Endothelial cell of hepatic sinusoid (primary cell): ENCODE data around the gene MGMT.

Experiments
- in situ Hi-C: cut with HindIII; loops from 2 replicates; pipeline ENCODE4 v1.10.0; 2017; ENCODE audit warnings: low sequenced_read_pairs

Gene MGMT

DNA sequence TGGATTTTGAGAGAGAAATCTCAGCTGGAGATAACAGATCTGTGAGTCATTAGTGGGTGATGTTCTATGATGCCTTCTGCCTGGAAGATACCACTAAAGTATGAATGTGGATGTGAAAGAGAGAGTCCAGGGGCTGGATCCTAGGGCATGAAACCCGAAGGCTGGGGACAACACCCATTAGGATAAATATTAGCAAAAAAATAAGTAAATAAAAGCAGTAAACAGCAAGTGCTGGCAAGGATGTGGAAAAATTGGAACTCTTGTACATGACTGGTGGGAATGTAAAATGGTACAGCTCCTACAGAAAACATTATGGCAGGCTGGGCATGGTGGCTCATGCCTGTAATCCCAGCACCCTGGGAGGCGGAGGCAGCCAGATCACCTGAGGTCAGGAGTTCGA is 16.6 kb upstream of the MGMT start:
- in situ Hi-C loops, result no loop called here

DNA sequence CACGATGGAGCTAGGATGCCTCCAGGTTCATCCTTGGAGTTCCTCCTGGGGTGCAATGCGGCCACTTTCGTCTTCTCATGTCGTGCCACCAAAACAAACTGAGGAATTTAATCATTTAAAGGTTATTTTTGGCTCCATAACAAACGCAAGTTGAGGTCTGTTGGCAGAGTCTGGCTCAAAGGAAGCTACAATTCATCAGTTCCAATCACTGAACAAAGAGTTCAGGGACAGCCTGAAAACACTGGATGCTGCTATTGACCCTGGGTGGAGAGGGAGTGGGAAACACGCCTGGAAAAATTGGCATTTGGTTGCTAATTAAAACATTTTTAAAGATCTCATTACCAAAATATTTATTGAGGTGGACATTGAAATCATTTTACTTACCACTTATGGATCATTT is 11.4 kb upstream of the MGMT start:
- in situ Hi-C loops, result no loop called here

DNA sequence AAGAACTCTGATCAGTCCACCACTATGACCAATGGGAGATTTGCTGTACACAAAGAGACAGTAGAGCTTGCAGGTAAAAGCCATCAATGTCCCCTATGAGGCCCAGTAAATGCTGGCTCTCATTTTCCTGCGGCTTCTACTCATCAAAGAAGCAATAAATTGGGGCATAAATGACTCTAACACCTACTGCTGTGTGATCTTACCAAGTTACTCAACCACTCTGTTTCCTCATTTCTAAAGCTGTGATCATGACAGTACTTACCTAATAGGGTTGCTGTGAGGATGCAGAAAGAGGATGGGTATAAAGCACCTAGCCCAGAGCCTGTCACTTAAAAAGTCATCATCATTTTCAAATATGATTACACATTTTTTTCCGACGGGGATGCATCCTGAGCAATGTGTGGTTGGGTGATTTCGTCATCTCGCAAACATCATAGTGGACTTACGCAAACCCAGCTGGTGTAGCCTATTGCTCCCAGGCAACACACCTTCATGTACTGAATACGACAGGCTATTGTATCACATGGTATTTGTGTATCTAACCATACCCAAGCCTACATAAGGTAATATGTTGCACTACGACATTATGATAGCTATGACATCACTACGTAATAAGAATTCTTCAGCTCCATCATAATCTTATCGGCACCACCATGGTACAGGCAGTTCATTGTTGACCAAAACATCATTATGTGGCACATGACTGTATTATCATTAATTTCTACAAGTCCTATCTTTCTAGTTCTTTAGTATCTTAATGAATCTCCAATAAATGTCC is 7.1 kb upstream of the MGMT start:
- in situ Hi-C loops, result no loop called here

DNA sequence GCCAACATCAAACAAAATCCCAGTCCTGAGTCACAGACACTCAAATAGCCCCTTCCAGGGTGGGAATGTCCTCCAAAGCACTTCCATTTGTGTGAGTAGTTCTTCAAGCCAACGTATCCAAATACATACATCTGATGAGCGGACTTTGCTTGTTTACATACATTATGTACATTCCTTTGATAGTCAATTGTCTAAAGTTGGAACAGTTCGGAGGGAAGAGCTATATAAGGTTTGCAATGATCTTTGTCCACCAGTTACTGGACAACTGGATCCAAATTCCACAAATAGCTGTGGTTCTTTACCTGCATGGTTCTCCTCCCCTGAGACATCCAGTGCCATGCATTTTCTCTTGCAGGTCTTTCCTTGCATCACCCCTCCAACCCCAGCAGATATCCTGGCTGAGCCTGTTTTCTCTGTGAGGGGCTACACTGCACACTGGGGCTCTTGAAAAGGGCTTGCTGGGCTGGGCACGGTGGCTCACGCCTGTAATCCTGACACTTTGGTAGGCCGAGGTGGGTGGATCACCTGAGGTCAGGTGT is 4.7 kb upstream of the MGMT start:
- in situ Hi-C loops, result no loop called here

DNA sequence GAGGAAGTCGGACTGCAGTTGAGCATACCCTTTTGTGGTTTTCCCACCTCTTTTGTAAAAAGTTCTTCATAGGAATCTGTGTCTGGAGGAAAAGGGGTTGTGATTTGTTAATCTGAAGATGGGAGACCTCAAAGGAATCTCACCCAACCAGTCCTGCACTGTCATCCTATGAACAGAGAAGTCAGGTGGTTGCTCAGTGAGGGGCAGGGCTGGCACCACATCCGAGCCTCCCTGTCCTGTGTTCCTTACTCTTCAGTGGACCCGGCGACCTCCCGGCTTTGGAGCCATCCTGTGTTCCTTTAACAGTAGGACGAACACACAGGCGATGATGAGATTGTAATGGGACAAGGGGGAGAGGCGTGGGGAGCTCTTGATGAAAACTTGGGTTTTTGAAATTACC is 2.8 kb upstream of the MGMT start:
- in situ Hi-C loops, result no loop called here

DNA sequence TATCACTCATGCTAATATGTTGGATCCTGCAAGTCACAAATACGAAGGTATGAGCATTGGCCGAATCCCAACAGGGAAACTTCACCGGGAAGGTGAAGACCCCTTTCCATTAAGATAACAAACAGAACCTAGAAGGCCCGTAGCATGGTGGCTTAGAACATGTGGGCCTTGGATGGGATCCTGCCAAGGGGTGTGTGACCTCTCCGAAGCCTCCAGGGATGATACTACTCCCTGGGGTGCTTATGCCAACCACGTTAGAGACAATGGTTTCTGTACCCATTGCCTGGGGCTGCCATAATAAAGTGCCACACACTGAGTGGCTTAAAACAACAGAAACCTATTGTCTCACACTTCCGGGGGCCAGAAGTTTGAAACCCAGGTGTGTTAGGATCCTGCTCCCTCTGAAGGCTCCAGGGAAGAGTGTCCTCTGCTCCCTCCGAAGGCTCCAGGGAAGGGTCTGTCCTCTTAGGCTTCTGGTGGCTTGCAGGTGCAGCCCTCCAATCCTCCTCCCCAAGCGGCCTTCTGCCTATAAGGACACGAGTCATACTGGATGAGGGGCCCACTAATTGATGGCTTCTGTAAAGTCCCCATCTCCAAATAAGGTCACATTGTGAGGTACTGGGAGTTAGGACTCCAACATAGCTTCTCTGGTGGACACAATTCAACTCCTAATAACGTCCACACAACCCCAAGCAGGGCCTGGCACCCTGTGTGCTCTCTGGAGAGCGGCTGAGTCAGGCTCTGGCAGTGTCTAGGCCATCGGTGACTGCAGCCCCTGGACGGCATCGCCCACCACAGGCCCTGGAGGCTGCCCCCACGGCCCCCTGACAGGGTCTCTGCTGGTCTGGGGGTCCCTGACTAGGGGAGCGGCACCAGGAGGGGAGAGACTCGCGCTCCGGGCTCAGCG is 992 bp upstream of the MGMT start:
- in situ Hi-C loops, result no loop called here

DNA sequence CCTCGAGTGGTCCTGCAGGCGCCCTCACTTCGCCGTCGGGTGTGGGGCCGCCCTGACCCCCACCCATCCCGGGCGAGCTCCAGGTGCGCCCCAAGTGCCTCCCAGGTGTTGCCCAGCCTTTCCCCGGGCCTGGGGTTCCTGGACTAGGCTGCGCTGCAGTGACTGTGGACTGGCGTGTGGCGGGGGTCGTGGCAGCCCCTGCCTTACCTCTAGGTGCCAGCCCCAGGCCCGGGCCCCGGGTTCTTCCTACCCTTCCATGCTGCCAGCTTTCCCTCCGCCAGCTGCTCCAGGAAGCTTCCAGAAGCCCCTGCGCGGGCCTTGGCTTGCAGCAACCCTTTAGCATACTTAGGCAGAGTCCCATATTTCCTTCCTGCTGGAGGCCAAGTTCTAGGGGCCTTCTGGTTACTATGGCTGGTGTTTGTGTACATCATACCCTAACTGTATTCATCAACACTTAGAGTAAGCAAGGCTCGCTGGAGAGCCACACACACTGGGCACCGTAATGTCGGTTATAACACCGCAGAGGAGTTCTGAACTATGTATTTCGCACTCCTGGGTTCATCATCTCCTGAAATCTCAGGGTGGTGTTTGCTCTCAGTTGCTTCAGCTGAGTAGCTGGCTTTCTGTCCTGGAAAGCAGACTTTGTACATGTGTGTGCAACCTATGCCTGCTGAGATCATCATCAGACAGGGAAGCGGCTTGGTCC is 471 bp downstream of the MGMT start:
- in situ Hi-C loops, result no loop called here

DNA sequence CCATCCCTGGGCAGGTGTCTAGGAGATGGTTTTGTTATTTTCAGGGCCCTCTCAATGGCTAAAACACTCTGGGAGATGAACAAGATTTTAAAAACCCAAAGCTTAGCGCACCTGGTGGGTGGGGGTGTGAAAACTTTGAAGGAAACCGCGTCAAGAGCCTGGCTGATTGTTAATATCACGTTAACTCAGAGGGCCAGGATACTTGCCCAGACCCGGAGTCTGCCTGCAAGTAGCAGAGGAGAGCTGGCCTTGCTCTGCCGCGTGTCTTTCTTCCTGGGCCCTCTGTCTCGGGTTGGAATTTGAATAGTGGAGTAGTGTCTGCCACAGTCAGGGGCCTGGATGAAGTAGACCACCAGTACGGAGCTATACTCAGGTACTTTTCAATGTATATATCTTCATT is 1.1 kb downstream of the MGMT start:
- in situ Hi-C loops, result no loop called here

DNA sequence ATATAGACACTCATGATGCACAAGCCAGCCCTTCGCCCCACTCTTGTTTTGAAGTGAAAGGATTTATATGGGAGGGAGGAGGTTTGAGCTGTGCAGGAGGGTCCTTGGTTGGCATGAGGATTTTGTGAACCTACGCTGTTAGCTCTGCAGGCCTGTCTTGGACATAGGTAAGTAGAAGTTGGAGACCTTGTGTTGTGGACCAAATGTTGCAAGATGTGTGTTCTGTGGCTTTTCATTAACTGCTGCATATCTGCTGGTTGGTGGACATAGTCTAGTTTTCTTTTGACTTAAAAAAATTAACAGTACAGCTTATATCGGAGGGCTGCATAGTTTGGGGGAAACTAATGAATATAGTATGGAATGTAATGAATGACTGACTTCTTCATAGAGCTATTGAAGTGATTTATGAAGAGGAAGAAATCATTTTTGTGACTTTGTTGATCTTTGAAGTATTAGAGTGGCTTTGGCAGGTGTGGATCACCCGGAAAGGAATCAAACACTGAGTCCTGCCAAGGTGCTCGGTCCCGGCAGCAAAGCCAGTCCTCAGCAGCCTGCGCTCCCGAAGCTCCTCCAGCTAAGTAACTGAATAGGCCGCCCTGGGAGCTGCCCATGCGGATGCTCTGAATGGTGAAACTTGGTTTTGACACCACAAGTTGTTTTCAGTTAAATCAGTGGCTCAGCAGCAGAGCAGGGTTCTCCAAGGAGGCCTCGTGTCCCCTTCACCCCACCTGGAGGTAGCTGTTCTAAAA is 3.2 kb downstream of the MGMT start:
- in situ Hi-C loops, result no loop called here

DNA sequence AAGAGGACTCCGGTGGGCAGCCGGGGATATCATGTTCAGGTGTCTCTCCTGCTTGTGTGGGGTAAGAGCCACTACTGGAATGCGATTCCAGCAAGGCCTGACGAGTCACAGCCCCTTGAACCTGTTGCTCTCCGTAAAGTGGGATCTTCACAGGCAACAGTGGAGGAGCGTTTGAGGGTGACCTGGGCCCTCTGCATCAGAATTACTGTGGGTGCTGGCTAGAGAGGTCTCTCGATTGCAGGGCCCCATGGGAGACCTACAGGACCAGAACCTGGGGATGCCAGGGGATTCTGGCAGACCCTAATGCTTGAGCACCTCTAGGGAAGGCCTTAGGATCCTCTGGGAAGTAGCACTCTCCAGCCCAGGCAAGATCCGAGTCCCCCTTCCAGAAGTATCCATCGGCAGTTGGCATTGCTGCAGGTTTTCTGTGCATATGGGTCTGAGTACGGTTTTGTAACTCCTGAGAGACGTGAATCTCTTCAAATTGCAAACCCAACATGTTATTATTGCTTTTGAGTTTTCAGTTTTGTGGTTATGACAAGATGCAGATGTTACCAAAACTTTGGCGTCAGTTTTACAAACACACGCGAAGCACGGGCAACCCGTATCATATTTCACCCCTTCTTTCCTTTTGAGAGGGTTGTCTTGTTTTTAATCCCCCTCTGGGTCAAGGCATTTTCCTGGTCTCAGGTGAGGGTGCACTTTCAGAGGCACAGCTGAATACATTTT is 4.6 kb downstream of the MGMT start:
- in situ Hi-C loops, result no loop called here

DNA sequence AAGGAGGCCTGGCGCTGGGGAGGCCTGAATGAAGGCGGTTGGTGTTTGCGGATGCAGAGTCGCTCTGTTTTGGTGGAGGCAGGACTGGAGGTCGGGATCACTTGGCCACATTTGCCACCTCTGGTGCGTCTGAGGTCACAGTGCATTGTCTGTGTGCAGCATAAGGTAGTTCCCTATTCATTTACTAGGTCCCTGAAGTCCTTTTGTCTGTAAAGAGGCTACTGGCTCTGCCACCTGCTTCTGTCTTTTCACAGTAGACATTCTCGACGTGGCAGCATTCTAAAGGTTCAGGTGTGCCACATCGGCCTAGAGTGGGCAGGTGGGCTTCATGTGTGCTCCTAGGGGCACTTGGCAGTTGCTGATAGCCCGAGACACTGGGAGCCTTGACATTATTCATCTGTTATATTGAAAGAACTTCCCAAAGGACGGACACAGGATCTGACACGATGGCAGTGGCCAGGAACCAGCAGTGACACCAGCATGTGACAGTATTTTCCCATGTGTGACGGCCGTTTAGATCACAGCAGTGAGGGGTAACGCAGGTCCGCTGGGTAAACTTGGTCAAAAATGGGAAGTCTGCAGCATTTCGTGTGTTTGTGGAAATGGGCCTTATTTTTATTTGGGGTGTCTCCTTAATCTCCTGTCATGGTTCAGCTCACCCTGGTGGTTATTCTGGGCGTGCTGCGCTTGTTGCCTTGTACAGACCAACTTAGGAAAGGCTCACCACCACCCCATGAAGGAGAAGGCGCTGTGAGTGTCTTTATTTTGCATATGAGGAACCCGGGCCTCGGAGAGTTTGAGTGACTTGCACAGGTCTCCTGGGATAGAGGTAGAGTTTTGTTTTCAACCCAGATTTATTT is 5.9 kb downstream of the MGMT start:
- in situ Hi-C loops, result no loop called here

DNA sequence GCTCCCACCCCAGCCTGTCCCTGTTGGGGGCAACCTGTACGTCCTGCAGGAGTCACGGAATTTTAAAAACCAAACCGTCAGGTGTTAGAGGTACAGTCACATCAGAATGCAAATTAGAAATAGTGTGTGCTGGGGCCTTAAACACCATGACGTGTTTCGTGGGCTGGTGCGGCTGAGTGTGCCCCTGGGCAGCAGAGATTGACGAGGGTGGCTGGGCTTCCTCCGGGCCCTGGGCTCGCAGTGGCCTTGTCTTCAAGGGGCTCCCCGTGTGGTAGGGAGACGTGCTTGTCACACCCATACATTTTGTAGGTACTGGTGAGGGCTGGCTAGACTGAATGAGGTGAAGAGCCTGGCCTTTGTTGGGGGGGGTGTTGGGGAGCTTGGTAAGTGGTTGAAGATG is 7.6 kb downstream of the MGMT start:
- in situ Hi-C loops, result no loop called here

DNA sequence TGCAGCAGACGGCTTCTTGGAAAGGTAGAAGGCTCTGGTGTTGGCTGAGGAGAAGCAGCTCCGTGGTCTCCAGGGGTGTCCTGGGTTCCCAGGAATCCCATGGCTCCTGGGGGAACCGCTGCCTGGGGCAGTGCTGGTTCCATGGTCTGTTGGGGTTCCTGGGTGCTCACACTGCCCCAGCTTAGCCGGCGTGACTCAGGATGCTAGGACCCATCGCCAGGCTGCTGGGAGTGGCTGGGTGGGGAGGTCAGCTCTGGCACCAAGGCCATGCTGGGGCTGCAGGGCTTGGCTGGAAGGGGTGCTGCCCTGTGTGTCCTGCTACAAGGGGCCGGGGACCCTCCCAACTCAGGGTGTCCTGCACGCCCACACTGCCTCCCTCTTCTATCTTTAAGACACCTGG is 9.4 kb downstream of the MGMT start:
- in situ Hi-C loops, result no loop called here

DNA sequence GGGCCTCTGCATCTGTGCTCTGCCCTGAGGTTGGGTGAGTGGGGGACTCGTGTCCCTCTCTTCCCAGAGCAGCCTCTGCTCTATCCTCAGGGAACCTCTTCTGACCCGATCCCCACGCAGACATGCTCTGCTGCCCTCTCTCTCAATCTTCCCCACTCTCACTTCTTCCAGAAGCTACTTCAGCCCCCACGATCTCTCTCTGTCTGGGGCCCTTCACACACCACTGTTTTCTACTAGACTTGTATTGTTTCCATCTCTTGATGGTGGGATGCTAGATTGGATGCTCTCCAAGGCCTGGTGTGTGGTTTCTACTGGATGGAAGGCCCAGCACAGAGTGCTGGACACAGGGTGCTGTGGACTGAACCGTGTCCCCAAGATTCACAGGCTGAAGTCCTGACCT is 10.0 kb downstream of the MGMT start:
- in situ Hi-C loops, result no loop called here

DNA sequence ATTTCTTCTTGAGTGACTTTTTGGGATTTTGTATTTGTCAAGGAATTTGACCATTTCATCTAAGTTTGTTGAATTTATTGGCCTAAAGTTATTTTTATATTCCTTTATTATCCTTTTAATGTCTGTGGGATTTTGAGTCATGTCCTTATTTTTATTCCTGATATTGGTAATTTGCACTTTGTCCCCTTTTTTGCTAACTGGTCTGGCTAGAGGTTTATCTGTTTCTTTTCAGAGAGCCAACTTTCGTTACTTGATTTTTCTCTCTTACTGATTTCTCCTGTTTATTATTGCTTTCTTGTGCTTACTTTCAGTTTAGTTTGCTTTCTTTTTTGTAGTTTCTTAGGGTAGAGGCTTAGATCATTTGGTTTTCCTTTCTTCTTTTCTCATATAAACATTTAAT is 14.6 kb downstream of the MGMT start:
- in situ Hi-C loops, result no loop called here

DNA sequence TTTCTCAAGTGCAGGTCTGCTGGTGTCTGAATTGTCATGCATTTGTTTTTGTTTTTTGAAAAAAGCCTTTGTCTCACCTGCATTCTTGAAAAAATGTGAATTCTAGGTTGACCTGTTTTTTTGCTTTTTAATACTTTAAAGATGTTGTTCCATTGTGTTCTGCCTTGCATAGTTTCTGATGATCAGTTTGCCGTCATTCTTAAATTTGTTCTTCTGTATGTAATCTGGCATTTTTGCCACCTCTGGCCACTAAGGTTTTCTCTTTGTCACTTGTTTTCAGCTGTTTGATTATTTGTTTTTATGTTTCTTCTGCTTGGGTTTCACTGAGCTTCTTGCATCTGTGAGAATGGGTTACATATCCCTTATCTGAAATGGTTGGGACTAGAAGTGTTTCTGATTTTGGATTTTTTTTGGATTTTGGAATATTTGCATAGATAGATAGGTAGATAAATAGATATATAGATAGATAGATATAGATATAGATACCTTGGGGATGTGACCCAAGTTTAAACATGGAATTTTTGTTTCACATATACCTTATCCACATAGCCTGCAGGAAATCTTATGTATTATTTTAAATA is 16.5 kb downstream of the MGMT start:
- in situ Hi-C loops, result no loop called here

DNA sequence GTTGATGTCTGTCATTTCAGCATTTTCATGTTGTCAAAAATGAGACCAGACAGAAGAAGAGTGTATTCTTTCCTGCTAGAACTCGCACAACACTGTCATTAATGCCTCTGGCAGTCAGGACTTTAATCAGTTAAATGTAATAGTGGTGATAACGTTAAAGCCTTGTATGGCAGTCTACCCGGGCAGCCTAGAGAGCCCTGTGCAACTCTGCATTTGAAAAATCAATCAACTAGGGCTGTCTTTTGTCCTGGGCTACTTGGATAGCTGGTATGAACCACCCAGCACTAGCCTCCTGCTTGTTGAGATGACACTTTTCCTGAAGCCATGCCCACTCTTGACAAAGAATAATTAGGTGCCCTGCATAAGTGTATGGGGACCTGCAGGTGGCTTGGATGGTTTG is 19.8 kb downstream of the MGMT start:
- in situ Hi-C loops, result no loop called here

DNA sequence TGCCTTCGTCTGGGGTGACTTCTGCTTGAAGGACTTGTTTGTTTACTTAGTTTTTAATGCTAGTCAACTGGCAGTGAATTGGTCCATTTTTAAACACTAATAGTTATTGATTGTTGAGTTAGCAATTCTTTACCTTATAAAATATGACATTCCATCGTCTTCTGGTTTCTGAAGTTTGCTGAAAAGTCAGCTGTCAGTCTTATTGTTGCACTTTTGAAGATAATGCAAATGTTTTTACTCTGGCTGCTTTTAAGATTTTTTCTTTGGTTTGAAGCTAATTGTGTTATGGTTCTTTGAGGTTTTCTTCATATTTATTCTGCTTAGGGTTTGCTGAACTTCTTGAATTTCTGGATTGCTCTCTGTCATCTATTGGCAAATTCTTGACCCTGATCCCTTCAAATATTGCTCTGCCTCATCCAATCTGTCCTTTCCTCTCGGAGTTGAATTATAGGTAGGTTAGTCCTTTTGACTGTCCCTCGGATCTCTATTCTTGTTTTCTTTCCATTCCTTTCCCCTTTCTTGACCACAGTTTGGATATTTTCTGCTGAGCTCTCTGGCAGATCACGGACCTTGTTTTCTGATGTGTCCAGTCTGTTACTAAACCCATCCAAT is 24.2 kb downstream of the MGMT start:
- in situ Hi-C loops, result no loop called here
